ENCODE results near the gene CENPV.

Gene CENPV

GRCh38 chr17:16358394-16358793 is 5.1 kb upstream of the CENPV start:
- DNase-seq, result no peak

- DNase-seq, result no peak
These were observed 1.3 kb upstream of the CENPV start for GRCh38 chr17:16354585-16354984.

- peak; percentile 50 for DNase-seq
These were observed 477 bp downstream of the CENPV start for GRCh38 chr17:16352667-16353316.

GRCh38 chr17:16352303-16352666 is 984 bp downstream of the CENPV start:
- peak; percentile 61 for DNase-seq

GRCh38 chr17:16351831-16352230 is 1.4 kb downstream of the CENPV start:
- DNase-seq, result peak; percentile 60

- no peak for DNase-seq
These were observed 3.8 kb downstream of the CENPV start for GRCh38 chr17:16349431-16349830.

GRCh38 chr17:16348586-16348985 is 4.7 kb downstream of the CENPV start:
- DNase-seq, result no peak

- no peak for DNase-seq
These were observed 6.5 kb downstream of the CENPV start for GRCh38 chr17:16346721-16347271.

GRCh38 chr17:16345565-16345964 is 7.7 kb downstream of the CENPV start:
- no peak for DNase-seq

- no peak for DNase-seq
These were observed 9.7 kb downstream of the CENPV start for GRCh38 chr17:16343569-16343968.

- peak; percentile 53 for DNase-seq
These were observed 10.3 kb downstream of the CENPV start for GRCh38 chr17:16342979-16343378.

GRCh38 chr17:16339959-16340358 is 13.3 kb downstream of the CENPV start:
- no peak for DNase-seq

GRCh38 chr17:16339402-16339801 is 13.9 kb downstream of the CENPV start:
- no peak for DNase-seq

GRCh38 chr17:16338391-16338790 is 14.9 kb downstream of the CENPV start:
- DNase-seq, result no peak

- peak; percentile 44 for DNase-seq
These were observed 23.6 kb downstream of the CENPV start for GRCh38 chr17:16329519-16330271.

- no peak for DNase-seq
These were observed 24.3 kb downstream of the CENPV start for GRCh38 chr17:16328997-16329396.

- DNase-seq, result no peak
These were observed 26.3 kb downstream of the CENPV start for GRCh38 chr17:16327018-16327417.

GRCh38 chr17:16325964-16326363 is 27.3 kb downstream of the CENPV start:
- no peak for DNase-seq

GRCh38 chr17:16322636-16323035 is 30.6 kb downstream of the CENPV start:
- DNase-seq, result peak; percentile 86

- DNase-seq, result no peak
These were observed 33.3 kb downstream of the CENPV start for GRCh38 chr17:16319969-16320368.

GRCh38 chr17:16314859-16315258 is 38.4 kb downstream of the CENPV start:
- no peak for DNase-seq

- peak; percentile 14 for DNase-seq
These were observed 39.1 kb downstream of the CENPV start for GRCh38 chr17:16314189-16314588.

GRCh38 chr17:16313139-16314090 is 39.9 kb downstream of the CENPV start:
- DNase-seq, result no peak
